Amniotic stem cell (primary cell): ENCODE measurements around the gene SH3RF2.

Experiments used
- DNase-seq: peaks from one replicate; lab custom pipeline; 2025; lab: John Stamatoyannopoulos, UW

The SH3RF2 gene

DNA sequence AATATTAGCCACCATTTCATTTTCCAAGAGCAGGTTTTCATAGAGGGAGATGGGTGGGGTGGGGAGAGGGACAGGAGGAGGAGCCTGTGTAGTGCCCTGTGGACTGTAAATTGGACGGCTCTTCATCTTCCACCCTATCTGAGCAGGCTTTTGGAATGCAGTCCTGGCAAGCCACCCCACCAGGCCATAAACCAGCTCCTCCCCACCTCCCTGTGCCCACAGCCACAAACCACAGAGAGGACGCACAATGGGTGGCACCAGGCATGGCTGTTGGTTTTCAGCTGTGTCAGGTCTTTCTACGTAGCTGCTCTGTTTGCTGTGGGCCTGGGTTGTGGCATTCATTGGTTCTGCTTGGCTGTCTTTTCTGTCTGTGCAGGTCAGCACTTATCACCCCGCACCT, 111.0 kb downstream of the SH3RF2 start:
- DNase-seq = no peak

- peak; percentile 73 for DNase-seq
Measured at GRCh38 chr5:146048994-146049703, 112.8 kb downstream of the SH3RF2 start.

DNA sequence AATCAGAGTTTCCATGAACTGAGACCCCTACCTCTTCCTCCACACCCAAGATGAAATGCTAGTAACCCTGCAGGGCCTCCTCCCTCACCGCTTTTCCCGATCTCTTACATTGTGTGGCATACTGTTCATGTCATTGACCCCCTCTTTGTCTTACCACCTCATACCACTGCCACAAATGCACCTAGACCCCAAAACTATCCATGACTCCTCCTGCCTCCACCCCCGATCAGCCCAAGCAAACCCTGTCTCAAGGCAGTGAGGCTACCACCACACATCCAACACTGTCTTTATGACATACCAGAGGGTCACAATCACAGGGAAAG, 113.3 kb downstream of the SH3RF2 start:
- DNase-seq = no peak

DNA sequence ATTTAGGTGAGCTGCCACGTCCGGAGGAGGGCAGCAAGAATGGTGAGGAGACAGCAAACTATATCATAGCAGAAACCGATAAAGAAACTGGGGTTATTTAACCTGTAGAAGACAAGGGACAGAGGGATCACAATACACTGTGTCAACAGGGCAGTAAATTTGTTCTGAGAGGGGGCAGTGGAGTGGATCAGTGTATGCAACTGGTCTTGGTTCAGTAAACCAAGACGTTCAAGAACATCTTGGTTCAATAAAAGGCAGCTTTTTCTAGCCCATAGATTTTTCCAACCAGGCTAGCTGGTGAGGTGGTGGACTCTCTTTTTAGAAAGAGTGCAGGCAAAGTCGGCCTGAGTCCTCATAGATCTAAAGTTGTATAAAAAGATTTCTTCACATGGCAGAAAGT, 113.7 kb downstream of the SH3RF2 start:
- DNase-seq = no peak

DNA sequence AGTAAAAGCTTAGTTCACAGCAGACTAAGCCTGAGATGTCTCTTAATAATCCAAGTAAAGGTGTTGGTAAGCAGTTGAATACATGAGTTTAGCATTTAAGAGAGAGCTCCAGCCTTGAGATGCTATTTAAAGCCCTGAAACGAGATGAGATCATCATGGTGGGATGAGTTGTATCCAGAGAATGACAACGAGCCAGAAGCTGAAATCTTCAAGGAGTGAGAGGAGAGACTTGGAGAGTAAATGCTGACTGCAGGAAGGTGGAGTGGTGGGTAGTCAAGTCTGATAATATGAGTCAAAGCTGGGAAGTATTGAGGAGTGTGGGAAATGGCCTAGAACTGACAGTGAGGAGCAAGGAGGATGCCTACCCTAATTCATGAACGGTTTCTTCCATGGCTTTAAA, 115.3 kb downstream of the SH3RF2 start:
- DNase-seq = no peak

DNA sequence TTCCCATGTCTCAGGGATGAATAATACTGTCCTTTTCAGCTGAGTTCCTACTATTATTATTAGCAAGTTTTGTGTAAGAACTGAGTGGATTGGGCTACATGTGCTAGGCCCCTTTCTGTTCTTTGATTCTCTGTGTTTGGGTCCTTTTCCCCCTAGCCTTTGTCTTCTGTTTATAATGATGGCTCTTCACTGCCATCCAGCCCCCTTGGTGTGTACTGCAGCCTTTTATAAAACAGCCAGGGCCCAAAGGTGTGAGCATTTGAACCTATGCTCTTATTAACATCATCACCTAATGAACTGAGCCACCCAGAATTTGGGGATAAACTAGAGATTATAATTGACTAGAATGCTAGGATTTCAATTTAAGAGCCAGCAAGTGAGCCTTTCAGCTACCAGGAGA, 116.4 kb downstream of the SH3RF2 start:
- no peak for DNase-seq

DNA sequence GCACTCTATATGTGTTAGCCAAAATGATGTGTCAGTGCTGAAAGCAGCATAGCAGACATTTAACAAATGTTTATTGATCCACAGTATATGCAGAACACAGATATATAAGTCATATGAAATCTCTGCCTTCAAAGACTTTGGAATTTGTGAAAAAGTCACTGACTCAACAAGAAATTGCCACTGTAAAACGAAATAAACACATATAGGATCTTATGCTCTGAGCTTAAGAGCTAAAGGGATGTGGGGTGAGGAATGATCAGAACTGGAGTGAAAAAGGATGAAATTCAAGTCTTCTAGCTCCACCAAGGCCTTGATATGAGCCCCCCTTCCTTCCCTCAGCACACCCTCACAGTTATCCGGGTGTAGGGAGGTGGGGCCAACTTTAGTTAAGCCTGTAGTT, 119.1 kb downstream of the SH3RF2 start:
- DNase-seq = no peak

GRCh38 chr5:146059460-146060220, 123.3 kb downstream of the SH3RF2 start:
- no peak for DNase-seq

- DNase-seq = no peak
Measured at GRCh38 chr5:146060221-146060585, 123.8 kb downstream of the SH3RF2 start.

DNA sequence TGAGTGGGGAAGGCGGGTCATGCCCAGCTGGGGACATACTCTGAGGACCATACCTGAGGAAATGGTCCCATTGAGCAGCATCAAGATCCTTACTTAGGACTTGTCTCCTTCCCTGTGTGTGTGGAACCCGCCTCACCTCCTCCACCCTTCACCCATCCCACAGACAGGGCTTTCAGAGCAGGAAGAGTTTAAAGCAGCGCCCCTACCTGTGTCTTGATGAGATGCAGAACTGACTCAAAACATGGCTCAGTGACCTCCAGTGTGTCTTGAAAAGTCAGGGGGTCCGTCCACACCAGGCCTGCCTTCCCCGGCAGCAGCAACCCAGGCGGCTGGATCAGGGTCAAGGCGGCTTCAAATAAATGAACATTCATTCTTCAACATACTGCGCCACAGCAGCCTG, 130.6 kb downstream of the SH3RF2 start:
- no peak for DNase-seq

- no peak for DNase-seq
Measured at GRCh38 chr5:146068206-146068605, 131.8 kb downstream of the SH3RF2 start.

DNA sequence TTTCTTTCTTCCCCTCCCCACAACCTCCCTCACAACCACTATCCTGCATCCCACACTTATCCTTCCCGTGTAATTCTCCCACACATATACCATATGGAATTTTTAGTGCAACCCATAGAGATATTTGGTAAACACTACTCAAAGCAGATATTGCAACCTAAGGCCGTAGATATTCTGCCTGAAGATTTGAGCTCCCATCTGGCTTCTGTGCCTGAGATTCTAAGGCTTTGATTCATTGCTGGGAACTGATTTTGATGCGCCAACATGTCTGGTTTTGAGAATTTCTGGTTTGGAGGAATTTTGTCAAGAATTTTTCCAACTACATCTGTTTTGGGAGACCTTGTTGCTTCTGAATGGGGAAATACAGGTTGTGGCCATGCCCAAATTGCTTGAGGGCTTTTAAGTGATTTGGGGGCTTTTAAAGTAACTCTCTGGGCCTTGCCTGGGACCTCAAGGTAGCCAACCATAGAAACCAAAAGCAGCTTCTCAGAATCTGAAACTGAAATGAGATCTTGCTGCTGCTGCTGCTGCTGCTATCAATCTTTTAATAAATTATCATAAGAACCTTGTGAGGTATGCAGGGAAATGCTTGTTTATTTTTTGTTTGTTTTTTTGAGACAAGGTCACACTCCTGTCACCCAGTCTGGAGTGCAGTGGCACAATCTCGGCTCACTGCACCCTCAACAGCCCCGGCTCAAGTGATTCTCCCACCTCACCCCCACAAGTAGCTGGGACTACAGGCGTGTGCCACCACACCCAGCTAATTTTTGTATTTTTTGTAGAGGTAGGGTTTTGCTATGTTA, 132.8 kb downstream of the SH3RF2 start:
- DNase-seq = no peak

GRCh38 chr5:146069780-146070099, 133.4 kb downstream of the SH3RF2 start:
- no peak for DNase-seq

GRCh38 chr5:146070746-146071145, 134.4 kb downstream of the SH3RF2 start:
- DNase-seq = no peak

DNA sequence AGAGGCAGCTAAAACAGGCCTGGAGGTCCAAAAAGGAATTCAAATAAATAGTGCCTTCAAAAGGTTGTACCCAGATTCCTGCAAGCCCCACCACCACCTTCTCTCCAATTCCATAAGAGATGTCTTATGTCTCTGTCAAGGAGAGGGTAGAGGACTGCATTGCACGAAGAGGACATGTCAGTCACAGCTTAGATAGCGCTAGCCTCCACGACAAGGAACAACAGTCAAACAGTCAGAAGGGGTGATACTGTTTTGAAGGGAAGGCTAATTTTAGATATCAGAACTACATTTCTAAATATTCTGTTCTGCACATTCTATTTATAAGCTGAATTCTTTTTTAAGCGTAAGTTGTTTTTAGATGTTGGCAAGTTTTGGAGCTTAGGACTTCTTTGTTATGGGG, 134.8 kb downstream of the SH3RF2 start:
- DNase-seq = no peak

DNA sequence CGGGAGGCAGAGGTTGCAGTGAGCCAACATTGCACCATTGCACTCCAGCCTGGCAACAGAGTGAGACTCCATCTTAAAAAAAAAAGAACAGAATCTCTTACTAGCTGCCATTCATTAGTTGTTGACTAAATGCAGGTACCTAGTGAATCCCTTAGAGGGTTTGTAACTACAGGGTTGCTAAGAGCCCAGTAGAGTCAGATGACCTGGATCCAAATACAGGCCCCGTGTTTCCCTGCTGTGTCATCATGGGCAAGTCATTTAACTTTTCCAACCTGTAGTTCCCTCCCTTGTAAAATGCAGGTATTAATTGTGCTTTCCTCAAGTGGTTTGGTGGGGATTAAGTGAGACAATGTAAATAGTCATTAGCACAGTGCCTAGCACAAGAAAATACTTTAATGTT, 136.2 kb downstream of the SH3RF2 start:
- no peak for DNase-seq

DNA sequence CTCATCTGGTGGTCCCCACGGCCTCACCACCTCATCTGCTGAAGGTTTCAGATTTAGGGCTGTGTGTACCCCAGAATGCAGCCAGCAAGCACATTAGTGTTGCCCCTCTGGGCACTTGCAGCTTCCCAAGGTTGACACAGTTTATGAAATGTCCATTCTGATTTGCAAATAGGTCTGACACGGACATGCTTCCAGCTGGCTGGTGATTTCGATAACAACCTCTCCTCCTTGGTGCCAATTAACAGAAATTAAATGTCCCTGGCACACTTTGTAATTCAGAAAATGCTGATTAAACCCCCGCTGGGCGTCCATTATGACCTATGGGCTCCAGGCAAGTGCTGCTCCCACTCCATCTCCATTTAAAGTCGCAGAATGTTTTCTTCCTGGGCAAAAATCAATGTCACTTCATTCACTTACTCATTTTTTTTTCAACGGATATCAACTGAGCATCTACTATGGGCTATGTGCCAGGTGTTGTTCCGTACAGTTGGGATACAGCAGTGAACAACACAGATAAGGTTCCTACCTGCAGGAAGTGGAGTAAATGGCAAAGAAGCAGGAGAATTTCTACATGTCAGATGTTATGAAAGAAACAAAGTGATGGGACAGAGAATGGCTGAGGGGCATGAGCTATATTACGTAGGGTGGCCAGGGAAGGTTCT, 137.0 kb downstream of the SH3RF2 start:
- DNase-seq = no peak

DNA sequence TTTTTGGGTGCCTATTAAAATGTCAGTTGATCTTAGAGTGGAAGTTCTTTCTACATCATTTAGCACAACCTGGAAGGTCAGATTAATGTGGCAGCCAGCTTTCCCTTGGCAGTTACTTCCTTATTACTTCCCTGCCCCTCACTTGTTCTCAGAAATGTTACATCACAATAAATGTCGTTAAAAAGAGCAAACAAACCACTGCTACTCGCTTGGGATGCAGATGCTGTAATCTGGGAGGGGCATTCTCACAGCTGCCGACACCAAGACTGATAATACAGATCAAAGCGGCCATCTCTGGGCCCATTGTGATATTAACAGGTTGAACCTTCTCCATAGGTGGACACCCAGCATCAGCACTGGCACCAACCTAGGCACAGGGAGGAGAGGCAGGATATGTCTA, 139.7 kb downstream of the SH3RF2 start:
- no peak for DNase-seq

DNA sequence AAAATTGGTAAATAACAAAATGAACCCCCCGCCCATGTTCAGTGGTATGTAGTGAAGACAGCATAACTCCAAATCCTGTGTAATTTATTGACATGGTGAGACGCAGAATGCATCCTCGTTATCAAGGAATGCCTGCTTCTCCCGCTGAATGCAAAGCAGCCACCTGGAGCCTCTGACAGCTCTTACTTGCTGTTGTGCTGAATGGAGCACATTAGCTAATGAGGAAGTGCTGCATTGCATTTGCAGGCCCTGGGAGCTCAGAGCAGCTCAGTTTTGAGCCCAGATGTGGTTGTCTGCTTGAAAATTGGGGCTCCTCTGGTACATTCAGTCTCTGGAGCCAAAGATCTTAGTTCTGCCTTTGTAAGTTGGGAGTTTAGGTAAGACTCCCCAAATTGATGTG, 140.1 kb downstream of the SH3RF2 start:
- DNase-seq = no peak

GRCh38 chr5:146078566-146078965, 142.2 kb downstream of the SH3RF2 start:
- no peak for DNase-seq

GRCh38 chr5:146079695-146080373, 143.5 kb downstream of the SH3RF2 start:
- DNase-seq = no peak

DNA sequence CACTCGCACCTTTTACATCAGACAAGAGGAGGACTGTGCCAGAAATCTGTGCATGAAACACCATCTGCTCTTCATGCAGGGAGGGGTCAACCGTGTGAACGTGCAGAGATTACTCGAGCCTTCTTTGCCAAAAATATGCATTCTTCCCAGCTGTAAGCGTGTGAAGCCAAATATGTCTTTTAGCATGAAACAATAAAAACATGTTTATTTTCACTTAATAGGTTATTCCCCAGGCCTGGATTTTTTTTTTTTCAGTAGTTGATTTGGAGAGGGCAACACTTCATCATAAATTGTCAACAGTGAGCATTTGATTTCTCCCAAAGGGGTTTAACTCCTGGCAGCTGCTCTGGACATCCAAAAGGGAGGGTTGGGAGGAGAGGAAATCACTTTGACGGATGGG, 145.2 kb downstream of the SH3RF2 start:
- no peak for DNase-seq
